GM12875 (cell line): Measurements from ENCODE around the gene TLCD4.

Source experiments
- H3K4me3 ChIP-seq: one replicate; pipeline ENCODE4 v1.5.1; 2011; ENCODE audit warnings: low read depth, low read length, control low read depth
- CTCF ChIP-seq: IDR thresholded peaks from 2 replicates; pipeline ENCODE4 v1.5.1; 2011; ENCODE audit warnings: low read depth, mild to moderate bottlenecking, control low read depth, inconsistent platforms, low read length, moderate library complexity, borderline replicate concordance; ENCODE audit not compliant: insufficient read depth

TLCD4 gene

GRCh38 chr1:95117207-95118066, at the start of gene TLCD4:
TLCD4 (plus strand) TSS chr1:95117355; CDS start chr1:95143902, 26,547 bp downstream.
- peak within 1 kb of the TSS; percentile 47 for H3K4me3 ChIP-seq
- TF ChIP-seq CTCF, result 0 out of 2 replicates have a peak, but pooled peaks have one; percentile 18

DNA sequence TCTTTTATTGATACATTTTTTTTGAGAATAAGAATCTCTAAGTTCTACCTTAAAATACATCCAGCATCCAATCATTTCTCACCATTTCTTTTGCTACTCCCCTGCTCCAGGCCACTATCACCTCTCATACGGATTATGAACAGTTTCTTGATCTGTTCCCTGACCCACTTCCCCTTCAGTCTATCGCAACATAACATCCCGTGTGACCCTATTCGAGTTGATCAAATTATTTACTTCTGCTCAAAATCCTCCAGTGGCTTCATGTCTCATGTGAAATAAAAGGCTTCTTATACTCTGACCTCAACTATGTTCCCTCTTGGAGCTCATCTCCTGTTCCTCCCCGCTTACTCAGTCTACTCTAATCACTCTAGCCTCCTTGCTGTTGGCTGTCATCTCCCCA, 49.6 kb upstream of the TLCD4 start:
- H3K4me3 ChIP-seq, result no peak overlapping the region
- TF ChIP-seq CTCF, result no peak

DNA sequence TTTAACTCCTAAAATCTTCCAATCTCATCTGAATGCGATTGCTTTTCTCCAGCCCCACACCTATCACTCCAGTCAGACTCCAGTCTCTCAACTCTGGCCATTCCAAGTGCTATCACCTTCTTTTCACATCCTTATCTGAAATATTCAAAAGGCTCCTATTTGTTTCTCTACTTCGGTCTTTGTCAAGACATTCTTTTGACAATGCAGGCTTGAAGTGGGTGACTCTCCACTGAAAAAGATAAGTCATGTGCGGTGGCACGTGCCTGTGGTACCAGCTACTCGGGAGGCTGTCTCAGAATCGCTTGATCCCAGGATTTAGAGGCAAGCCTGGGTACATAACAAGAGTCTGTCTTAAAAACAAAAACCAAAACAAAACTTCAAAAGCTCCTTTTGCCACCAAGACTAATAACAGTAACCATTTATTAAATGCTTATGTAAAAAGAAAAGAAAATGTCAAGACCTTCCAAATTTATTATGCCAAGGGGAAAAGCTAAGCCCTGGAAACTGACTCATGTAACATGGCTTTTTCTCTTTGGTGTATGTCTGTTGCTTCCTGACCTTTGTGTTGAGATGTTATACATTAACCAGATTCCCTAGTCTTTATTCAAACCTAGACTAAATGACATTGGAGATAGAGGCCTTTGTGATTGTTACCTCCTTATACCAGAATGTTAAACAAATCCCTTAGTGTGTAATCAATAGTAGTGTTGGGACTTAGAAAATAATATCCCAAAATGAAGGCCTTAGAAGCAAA, 48.0 kb upstream of the TLCD4 start:
- no peak overlapping the region for H3K4me3 ChIP-seq
- no peak for TF ChIP-seq CTCF

DNA sequence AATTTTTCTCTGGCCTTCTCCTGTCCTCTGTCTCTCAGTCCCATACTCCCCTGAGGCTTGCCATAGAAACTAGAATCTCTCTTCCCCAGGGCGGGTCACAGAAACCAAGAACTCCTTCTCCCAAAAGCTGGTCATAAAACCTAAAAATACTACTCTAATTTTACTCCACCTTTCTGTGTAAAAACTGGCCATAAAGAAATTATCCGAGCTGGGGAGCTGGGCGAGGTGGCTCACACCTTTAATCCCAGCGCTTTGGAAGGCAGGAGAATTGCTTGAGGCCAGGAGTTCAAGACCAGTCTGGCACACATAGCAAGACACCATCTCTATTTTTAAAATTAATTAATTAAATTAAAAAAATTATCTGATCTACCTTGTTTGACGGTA, 47.5 kb upstream of the TLCD4 start:
- no peak overlapping the region for H3K4me3 ChIP-seq
- no peak for TF ChIP-seq CTCF

GRCh38 chr1:95071539-95071938, 45.6 kb upstream of the TLCD4 start:
- no peak overlapping the region for H3K4me3 ChIP-seq
- no peak for TF ChIP-seq CTCF

DNA sequence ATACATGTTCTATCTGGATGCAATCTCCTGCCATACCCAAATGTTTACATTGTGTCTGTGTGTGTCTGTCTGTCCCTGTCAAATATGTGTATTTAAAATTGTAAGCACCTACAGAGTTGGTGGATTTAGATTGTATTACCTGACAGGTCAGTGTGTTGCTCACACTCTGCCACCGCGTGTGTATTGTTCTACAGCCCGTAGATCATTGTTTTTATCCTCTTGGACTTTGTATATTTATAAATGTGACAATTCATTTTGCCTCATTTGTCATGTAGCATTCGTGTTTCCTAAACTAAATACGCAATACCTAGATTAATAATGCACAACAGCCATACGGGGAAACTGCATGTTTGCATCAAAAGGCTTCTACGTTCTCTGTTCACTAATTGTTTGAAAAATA, 45.0 kb upstream of the TLCD4 start:
- TF ChIP-seq CTCF, result no peak
- peak overlapping the region; percentile 91 for H3K4me3 ChIP-seq
